Activated T-cell treated with anti-CD3 and anti-CD28 coated beads, Interleukin-2, amount 50 U/mL, for 48 hours (primary cell): ENCODE measurements around the gene PPP2R5E.

Experiments
- DNase-seq, 2 experiments: peaks; one replicate each; pipeline ENCODE4 v3.0.0-alpha.2; 2020

Gene PPP2R5E

GRCh38 chr14:63517354-63517753, 25.8 kb downstream of the PPP2R5E start:
- DNase-seq = no peak

- DNase-seq = no peak
These were observed 27.9 kb downstream of the PPP2R5E start for GRCh38 chr14:63515240-63515639.

GRCh38 chr14:63513756-63514155, 29.4 kb downstream of the PPP2R5E start:
- no peak for DNase-seq

- no peak for DNase-seq
These were observed 30.3 kb downstream of the PPP2R5E start for GRCh38 chr14:63512861-63513260.

- no peak for DNase-seq
These were observed 32.6 kb downstream of the PPP2R5E start for GRCh38 chr14:63510538-63510937.

GRCh38 chr14:63508033-63508432, 35.1 kb downstream of the PPP2R5E start:
- no peak for DNase-seq

- no peak for DNase-seq
These were observed 38.5 kb downstream of the PPP2R5E start for GRCh38 chr14:63504648-63505047.

- DNase-seq = no peak
These were observed 41.7 kb downstream of the PPP2R5E start for GRCh38 chr14:63501429-63501828.

- no peak for DNase-seq
These were observed 43.4 kb downstream of the PPP2R5E start for GRCh38 chr14:63499701-63500250.

GRCh38 chr14:63496837-63497400, 46.3 kb downstream of the PPP2R5E start:
- DNase-seq = no peak

- no peak for DNase-seq
These were observed 49.9 kb downstream of the PPP2R5E start for GRCh38 chr14:63493246-63493645.

GRCh38 chr14:63492391-63492790, 50.8 kb downstream of the PPP2R5E start:
- DNase-seq = no peak

- DNase-seq = no peak
These were observed 55.5 kb downstream of the PPP2R5E start for GRCh38 chr14:63487724-63488123.

- no peak for DNase-seq
These were observed 56.4 kb downstream of the PPP2R5E start for GRCh38 chr14:63486738-63487137.

- DNase-seq = no peak
These were observed 59.9 kb downstream of the PPP2R5E start for GRCh38 chr14:63483315-63483714.

GRCh38 chr14:63480599-63480998, 62.6 kb downstream of the PPP2R5E start:
- DNase-seq = no peak

GRCh38 chr14:63478437-63478852, 64.7 kb downstream of the PPP2R5E start:
- DNase-seq = peak in 1 of 2 experiments; percentile 32

GRCh38 chr14:63478010-63478409, 65.2 kb downstream of the PPP2R5E start:
- DNase-seq = no peak

GRCh38 chr14:63477556-63477955, 65.6 kb downstream of the PPP2R5E start:
- no peak for DNase-seq

- DNase-seq = no peak
These were observed 67.4 kb downstream of the PPP2R5E start for GRCh38 chr14:63475761-63476160.

GRCh38 chr14:63474844-63475243, 68.3 kb downstream of the PPP2R5E start:
- DNase-seq = no peak

- DNase-seq = peak in 1 of 2 experiments; percentile 29
These were observed 69.1 kb downstream of the PPP2R5E start for GRCh38 chr14:63474111-63474510.

GRCh38 chr14:63472986-63473788, 70.0 kb downstream of the PPP2R5E start:
- DNase-seq = no peak
